ENCODE data around the gene ARHGAP19. TPM values are rescaled to one million over a fixed set of nuclear protein-coding genes. Genes with fewer than 3 reads are reported as not detected.

The ARHGAP19 gene, protein sequence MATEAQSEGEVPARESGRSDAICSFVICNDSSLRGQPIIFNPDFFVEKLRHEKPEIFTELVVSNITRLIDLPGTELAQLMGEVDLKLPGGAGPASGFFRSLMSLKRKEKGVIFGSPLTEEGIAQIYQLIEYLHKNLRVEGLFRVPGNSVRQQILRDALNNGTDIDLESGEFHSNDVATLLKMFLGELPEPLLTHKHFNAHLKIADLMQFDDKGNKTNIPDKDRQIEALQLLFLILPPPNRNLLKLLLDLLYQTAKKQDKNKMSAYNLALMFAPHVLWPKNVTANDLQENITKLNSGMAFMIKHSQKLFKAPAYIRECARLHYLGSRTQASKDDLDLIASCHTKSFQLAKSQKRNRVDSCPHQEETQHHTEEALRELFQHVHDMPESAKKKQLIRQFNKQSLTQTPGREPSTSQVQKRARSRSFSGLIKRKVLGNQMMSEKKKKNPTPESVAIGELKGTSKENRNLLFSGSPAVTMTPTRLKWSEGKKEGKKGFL
- 3.8 and 4.1 TPM in 2 replicates for total RNA-seq

DNA sequence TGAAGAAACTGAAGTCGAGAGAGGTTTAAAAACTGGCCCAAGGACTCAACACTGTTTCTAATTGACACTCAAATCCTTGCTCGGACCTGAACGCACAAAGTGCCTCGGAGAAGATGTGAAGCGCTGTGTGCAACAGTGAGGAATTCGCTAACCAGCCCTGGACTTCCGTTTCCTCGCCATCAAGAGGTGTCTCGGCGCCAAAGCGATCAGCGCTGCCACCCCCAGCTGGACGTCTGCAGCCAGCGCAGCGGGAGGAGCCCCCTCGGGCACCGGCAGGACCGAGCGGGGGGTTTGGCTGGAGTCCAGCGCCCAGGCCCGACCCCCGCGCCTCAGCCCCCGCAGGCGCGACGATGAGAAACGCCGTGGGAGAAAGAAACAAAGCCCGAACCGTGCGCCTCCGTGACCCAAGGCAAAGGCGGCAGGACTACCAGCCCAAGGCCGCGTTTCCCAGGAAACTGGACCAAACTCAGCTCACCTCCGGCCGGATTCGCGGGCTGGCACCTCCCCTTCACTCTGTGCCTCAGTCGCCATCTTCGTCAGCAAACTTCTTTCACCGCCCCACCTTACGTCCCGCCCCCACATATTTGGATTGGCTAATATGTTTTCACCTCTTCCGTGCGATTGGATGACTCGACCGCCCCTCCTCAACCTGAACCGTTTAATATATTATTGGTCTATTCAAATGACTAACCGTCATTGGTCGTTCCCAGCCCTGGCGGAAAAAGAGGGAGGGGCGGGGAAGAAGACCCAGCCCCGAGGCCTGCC, at the start of gene ARHGAP19:
ARHGAP19 (minus strand) TSS at position 541 of the 765 bp plus-strand sequence; CDS start at position 531, 10 bp downstream.

DNA sequence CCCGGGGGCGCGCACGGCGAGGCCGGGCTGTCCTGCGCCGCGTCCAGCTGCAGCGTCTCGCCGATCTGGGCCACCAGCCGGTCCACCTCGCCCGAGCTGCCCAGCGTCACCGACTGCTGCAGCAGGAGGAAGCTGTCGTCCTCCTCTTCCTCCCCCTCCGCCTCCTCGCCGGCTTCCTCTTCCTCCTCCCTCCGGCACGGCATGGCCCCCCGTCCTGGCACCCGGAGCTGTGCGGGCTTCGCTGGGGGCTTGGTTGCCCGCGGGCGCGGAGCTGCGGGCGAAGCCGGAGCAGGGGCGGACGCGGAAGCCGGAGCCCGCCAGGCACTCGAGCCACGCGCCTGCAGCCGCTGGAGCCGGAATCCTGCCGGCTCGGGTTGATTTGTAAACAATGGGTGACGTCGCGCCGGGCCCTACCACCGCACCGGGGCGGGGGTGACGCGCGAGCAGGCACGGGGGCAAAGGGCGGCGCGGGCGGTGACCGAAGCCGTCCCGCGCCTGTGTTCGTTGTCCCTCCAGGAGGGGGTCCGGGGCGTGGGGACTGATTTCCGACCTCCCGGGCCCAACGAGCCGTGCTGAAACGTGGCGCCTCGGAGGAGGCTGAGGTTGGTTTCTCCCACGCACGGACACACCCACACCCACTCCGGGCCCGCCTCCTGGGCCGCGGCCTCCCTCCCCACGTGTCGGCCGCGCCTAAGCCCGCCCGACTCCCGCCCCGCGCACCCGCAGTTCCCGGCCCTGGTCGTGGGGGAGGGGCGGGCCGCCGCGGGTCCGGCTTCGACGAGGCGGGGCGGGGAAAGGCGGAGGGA, 42.1 kb upstream of the ARHGAP19 start, which contains the start of gene FRAT2:
FRAT2 (minus strand) TSS at position 360 of the 806 bp plus-strand sequence; CDS start at position 203, 157 bp downstream.

DNA sequence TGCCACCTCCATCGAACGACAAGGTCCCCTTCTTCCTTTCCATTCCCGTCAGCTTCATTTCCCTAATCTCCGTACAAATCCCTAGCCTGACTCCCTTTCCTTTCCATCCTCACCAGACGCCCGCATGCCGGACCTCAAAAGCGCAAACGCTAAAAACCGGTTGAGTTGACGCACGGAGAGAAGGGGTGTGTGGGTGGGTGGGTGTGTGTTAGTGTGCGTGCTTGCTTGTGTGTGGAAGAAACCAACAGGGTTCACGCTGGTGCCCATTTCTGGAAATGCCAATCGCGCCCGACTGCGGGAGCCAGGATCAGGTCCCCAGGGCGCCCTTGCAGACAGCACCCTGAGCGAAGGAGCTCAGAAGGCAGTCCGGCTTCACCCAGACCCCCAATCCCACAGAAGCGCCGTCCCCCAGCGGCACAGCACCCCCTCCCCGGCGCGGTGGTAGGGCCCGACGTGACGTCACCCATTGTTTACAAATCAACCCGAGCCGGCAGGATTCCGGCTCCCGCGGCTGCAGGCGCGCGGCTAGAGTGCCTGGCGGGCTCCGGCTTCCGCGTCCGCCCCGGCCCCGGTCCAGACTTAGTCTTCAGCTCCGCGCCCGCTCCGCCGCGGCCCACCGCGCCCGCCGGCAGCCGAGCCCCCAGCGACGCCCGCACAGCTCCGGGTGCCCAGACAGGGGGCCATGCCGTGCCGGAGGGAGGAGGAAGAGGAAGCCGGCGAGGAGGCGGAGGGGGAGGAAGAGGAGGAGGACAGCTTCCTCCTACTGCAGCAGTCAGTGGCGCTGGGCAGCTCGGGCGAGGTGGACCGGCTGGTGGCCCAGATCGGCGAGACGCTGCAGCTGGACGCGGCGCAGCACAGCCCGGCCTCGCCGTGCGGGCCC, 26.6 kb upstream of the ARHGAP19 start, which contains the start of gene FRAT1:
FRAT1 (plus strand) TSS at position 500 of the 880 bp plus-strand sequence; CDS start at position 683, 183 bp downstream.

DNA sequence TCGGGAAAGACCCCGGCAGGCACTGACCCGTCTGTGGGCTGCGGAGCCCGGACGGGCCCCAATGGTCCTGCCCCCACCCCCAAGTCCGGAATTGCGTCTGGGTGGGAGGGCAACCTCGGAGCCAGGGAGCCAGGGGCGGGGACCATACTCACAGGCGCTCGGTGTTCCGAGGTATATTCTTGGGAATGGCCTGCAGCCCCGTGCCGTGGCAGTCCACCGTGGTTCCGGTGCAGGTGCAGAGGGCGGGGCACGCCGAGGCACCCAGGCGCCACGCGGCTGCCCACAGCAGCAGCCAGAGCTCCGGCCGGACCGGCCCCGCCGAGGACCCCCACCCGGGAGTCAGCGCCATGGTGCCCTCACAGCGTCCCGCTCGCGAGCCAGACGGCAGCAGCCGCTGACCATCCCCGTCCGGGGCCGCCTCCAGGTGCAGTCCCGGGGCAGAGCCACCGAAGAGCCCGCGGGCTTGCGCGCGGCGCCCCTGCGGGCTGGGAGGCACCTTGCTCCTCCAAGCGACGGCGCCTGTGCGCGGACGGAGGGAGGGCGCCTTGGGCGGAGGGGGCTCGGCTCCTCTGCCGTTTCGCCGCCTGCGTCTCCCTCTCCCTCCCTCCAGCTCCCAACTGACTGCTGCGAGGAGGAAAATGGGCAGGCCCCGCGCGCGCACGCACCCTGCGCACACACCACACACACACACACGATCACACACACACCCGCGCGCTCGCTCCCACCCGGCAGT, 106.9 kb downstream of the ARHGAP19 start, which contains the start of gene SLIT1:
SLIT1 (minus strand) TSS at position 634 of the 733 bp plus-strand sequence; CDS start at position 349, 285 bp downstream.

Other genes with a start within 250 kb of the ARHGAP19 start
- gene SLIT1, start 106.7 kb downstream of the ARHGAP19 start, total RNA-seq: under 0.01 TPM in 2 replicates
- gene FRAT1, start 26.6 kb upstream of the ARHGAP19 start, total RNA-seq: 2.2 and 2.4 TPM in 2 replicates
- gene FRAT2, start 42.1 kb upstream of the ARHGAP19 start, total RNA-seq: 2.7 and 3.9 TPM in 2 replicates
- 8.4 and 8.7 TPM in 2 replicates for gene RRP12, start 108.7 kb upstream of the ARHGAP19 start, total RNA-seq
- 172 and 252 TPM in 2 replicates for gene PGAM1, start 133.6 kb upstream of the ARHGAP19 start, total RNA-seq
- 34.5 and 34.6 TPM in 2 replicates for gene EXOSC1, start 153.4 kb upstream of the ARHGAP19 start, total RNA-seq
- 27.0 and 28.2 TPM in 2 replicates for gene ZDHHC16, start 153.5 kb upstream of the ARHGAP19 start, total RNA-seq
- 46.0 and 46.5 TPM in 2 replicates for gene MMS19, start 205.8 kb upstream of the ARHGAP19 start, total RNA-seq
- gene UBTD1, start 206.3 kb upstream of the ARHGAP19 start, total RNA-seq: 17.7 and 22.4 TPM in 2 replicates